ENCODE measurements around the gene AIFM3.

Gene AIFM3

DNA sequence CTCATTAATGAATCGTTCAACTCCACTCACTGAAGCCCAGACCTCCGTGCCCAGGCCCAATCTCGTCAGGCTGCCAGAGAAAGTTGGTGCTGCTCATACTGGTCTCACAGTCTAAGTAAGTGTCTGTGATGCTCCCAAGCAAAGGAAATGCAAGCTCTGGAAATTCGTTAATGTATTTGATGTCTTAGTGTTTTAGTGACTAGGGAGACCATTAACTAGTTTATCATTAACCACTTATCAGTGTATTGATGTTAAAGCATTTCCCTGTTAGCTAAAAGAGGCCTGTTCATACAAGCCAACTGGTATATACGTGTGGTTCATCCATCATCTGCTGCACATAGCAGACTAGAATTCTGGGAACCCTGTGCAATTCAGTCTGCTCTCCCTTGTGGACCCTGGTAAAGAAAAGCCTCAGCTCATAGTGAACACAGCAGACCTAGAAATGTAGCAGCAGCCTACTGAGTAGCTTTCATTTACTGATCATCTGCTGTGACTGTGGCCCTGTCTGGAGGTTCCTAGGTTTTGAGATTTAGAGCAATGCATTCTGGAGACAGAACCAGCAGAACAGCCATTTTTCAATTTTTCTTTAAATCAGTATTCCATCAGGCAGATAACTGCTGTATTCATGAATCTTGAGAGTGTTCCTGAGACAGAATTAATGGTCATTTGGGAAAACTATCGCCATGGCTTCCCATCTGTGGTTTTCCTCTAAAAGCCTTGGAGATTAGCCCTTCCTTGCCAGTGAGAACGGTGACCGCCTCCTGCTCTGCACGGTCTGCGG, 15.7 kb upstream of the AIFM3 start:
- Mint-ChIP-seq H3K27ac (peak overlapping the region; percentile 61), H3K4me1 (peaks cover 42% of the 10 kb centered on the region), H3K27me3 (ENCODE audit: low read depth, poor library complexity) (peaks cover 7% of the 10 kb centered on the region), H3K4me3 (no peak overlapping the region), H3K36me3 (ENCODE audit: low read depth) (peaks cover 54% of the 10 kb centered on the region), H3K9me3 (no peaks in the 10 kb centered on the region)
- no peak for DNase-seq
- TF ChIP-seq CTCF (IDR thresholded peaks at IDR 0.05): no peak

GRCh38 chr22:20951932-20952380, 15.1 kb upstream of the AIFM3 start:
- no peak for DNase-seq
- Mint-ChIP-seq H3K27me3 (ENCODE audit: low read depth, poor library complexity) (peaks cover 13% of the 10 kb centered on the region), H3K4me1 (peaks cover 43% of the 10 kb centered on the region), H3K36me3 (ENCODE audit: low read depth) (peaks cover 49% of the 10 kb centered on the region), H3K9me3 (no peaks in the 10 kb centered on the region), H3K27ac (peak overlapping the region; percentile 30), H3K4me3 (no peak overlapping the region)
- no peak for TF ChIP-seq CTCF (IDR thresholded peaks at IDR 0.05)

- H3K9me3 Mint-ChIP-seq: no peaks in the 10 kb centered on the region
- no peak for DNase-seq
- peaks cover 48% of the 10 kb centered on the region for H3K36me3 Mint-ChIP-seq (ENCODE audit: low read depth)
- H3K27me3 Mint-ChIP-seq (ENCODE audit: low read depth, poor library complexity): peaks cover 18% of the 10 kb centered on the region
- H3K4me1 Mint-ChIP-seq: peaks cover 44% of the 10 kb centered on the region
- H3K4me3 Mint-ChIP-seq: no peak overlapping the region
- no peak for TF ChIP-seq CTCF (IDR thresholded peaks at IDR 0.05)
- peak overlapping the region; percentile 30 for H3K27ac Mint-ChIP-seq
Measured at GRCh38 chr22:20952544-20953341, 14.3 kb upstream of the AIFM3 start.

DNA sequence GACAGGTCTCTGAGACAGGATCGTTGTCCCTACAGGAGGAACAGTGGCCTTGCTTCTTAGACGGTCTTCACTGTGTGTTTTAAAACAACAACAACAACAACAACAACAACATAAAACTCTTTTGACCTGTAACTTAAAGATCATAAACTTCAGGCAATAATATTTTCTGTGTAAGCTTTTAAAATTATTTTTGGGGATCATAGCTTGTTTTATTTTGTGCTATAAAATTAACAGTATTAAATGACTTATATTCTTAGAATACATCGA, 13.8 kb upstream of the AIFM3 start:
- Mint-ChIP-seq H3K4me1 (peaks cover 45% of the 10 kb centered on the region), H3K27me3 (ENCODE audit: low read depth, poor library complexity) (peaks cover 23% of the 10 kb centered on the region), H3K36me3 (ENCODE audit: low read depth) (peaks cover 43% of the 10 kb centered on the region), H3K27ac (no peak overlapping the region), H3K4me3 (no peak overlapping the region), H3K9me3 (no peaks in the 10 kb centered on the region)
- no peak for TF ChIP-seq CTCF (IDR thresholded peaks at IDR 0.05)
- DNase-seq: no peak

GRCh38 chr22:20953668-20954500, 13.2 kb upstream of the AIFM3 start:
- no peak for TF ChIP-seq CTCF (IDR thresholded peaks at IDR 0.05)
- DNase-seq: no peak
- Mint-ChIP-seq H3K4me3 (no peak overlapping the region), H3K36me3 (ENCODE audit: low read depth) (peaks cover 42% of the 10 kb centered on the region), H3K9me3 (no peaks in the 10 kb centered on the region), H3K27me3 (ENCODE audit: low read depth, poor library complexity) (peaks cover 29% of the 10 kb centered on the region), H3K4me1 (peaks cover 45% of the 10 kb centered on the region), H3K27ac (peak overlapping the region; percentile 19)
